Urinary bladder (tissue), 4 donors: ENCODE data around the gene ARHGAP42. TPM values are rescaled to one million over a fixed set of nuclear protein-coding genes. Genes with fewer than 3 reads are reported as not detected.
"Not testable (repeated sequence)": the region's sequence is repeated elsewhere in the genome, so short reads cannot be mapped to it uniquely, and the experiment has no call there.

Experiments
- DNase-seq: peaks from one replicate; pipeline ENCODE4 v3.0.0-alpha.2; 2015; ENCODE audit errors: extremely low spot score
- H3K27ac ChIP-seq: one replicate; pipeline ENCODE4 v1.5.1; 2013; ENCODE audit warnings: low read depth, mild to moderate bottlenecking, moderate library complexity
- H3K36me3 ChIP-seq: one replicate; pipeline ENCODE4 v1.6.1; 2013; ENCODE audit warnings: mild to moderate bottlenecking, moderate library complexity; ENCODE audit not compliant: insufficient read depth
- H3K4me1 ChIP-seq: one replicate; pipeline ENCODE4 v1.6.1; 2013; ENCODE audit warnings: mild to moderate bottlenecking, moderate library complexity; ENCODE audit not compliant: insufficient read depth
- H3K4me3 ChIP-seq: one replicate; pipeline ENCODE4 v1.5.1; 2013; ENCODE audit warnings: low read depth, low read length
- WGBS: extraction: QIAGEN DNeasy Blood & Tissue Kit; methylation state at CpG from one replicate; pipeline ENCODE4 v1.1.7; 2013; 5-methylcytosine and 5-hydroxymethylcytosine counted together
- polyA plus RNA-seq: library from polyadenylated mRNA; stranded (reverse); fragments of 200-250 nt; gene quantifications from one replicate; pipeline ENCODE4 v1.2.3, GENCODE V29; 2013
- total RNA-seq: library from RNA; depleted of rRNA; stranded (reverse); fragments of >200 nt; gene quantifications from one replicate; pipeline ENCODE4 v1.2.3, GENCODE V29; 2014
- donor health status: healthy with polysubstance abuse.
- donor health status: healthy.

The ARHGAP42 gene
- total and polyA plus RNA-seq, 2 donors: 3.0 to 51.6 TPM

GRCh38 chr11:100888836-100889235 lies 201.7 kb downstream of the ARHGAP42 start:
- no peak for DNase-seq
- WGBS: 70% methylated on average over 3 of the region's 3 CpGs
- H3K36me3 ChIP-seq: no peaks in the 10 kb centered on the region
- H3K27ac ChIP-seq: no peak overlapping the region
- H3K4me3 ChIP-seq: no peak overlapping the region
- H3K4me1 ChIP-seq: no peaks in the 10 kb centered on the region

- Histone ChIP-seq H3K4me1 (no peaks in the 10 kb centered on the region), H3K27ac (no peak overlapping the region), H3K4me3 (no peak overlapping the region), H3K36me3 (no peaks in the 10 kb centered on the region)
- 74% methylated on average over 2 of the region's 2 CpGs for WGBS
- no peak for DNase-seq
These were observed 202.7 kb downstream of the ARHGAP42 start for GRCh38 chr11:100889758-100890157.

DNA sequence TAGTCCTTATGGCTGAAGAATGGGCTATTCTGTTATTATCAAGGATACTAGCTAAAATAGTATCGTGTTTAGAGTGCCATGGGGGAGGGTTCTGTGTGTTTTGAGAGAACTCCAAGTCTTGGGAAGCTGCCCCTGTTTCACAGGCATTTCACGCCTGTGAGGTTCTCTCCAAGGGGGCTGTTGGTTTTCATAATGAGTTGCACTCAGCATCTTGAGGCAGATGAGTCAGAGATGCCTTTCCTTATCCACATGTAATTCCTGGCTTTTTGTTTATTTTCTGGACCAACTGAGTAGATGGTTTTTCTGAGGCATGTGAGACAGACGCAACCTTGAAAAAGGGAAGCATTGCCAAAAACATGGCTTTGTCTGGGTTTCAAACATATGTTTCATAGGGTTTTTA lies 203.7 kb downstream of the ARHGAP42 start:
- H3K27ac ChIP-seq: no peak overlapping the region
- DNase-seq: no peak
- H3K36me3 ChIP-seq: no peaks in the 10 kb centered on the region
- no peak overlapping the region for H3K4me3 ChIP-seq
- WGBS: 54% methylated on average over 3 of the region's 3 CpGs
- no peaks in the 10 kb centered on the region for H3K4me1 ChIP-seq

- no peak overlapping the region for H3K27ac ChIP-seq
- WGBS: 75% methylated on average over 1 of the region's 1 CpG
- no peaks in the 10 kb centered on the region for H3K36me3 ChIP-seq
- no peak for DNase-seq
- H3K4me1 ChIP-seq: no peaks in the 10 kb centered on the region
- no peak overlapping the region for H3K4me3 ChIP-seq
These were observed 205.8 kb downstream of the ARHGAP42 start for GRCh38 chr11:100892886-100893285.

DNA sequence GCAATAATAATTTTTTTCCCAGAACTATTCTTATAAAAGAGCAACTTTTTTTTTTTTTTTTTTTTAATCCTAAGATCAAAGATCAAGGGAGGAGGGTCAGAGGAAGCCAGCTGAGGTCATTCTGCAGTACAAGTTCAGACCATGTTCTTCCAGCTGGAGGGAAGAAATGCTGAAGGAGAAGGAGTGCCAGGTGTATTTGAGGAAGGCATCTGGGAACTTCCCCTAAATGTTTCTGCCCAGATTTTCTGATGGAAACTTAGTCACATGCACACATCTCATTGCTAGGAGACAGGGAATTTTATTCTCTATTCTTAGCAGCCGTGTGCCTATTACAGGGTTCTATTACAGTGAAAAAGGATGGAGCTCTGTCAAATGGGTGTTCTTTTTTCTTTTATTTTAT lies 208.4 kb downstream of the ARHGAP42 start:
- H3K4me1 ChIP-seq: no peaks in the 10 kb centered on the region
- no peak overlapping the region for H3K27ac ChIP-seq
- H3K4me3 ChIP-seq: no peak overlapping the region
- no peaks in the 10 kb centered on the region for H3K36me3 ChIP-seq
- no peak for DNase-seq
- WGBS: 84% methylated on average over 1 of the region's 1 CpG

DNA sequence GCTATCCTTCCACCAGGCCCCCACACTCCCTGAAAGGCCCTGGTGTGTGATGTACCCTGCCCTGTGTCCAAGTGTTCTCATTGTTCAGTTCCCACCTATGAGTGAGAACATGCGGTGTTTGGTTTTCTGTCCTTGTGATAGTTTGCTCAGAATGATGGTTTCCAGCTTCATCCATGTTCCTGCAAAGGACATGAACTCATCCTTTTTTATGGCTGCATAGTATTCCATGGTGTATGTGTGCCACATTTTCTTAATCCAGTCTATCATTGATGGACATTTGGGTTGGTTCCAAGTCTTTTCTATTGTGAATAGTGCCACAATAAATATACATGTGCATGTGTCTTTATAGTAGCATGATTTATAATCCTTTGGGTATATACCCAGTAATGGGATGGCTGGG lies 208.9 kb downstream of the ARHGAP42 start:
- not testable (repeated sequence) for H3K36me3 ChIP-seq, H3K4me3 ChIP-seq, H3K4me1 ChIP-seq, DNase-seq, H3K27ac ChIP-seq
- WGBS: 97% methylated on average over 1 of the region's 1 CpG

- H3K27ac ChIP-seq, H3K4me3 ChIP-seq, H3K36me3 ChIP-seq, H3K4me1 ChIP-seq, DNase-seq: not testable (repeated sequence)
- 79% methylated on average over 5 of the region's 5 CpGs for WGBS
These were observed 214.4 kb downstream of the ARHGAP42 start for GRCh38 chr11:100901471-100901870.

DNA sequence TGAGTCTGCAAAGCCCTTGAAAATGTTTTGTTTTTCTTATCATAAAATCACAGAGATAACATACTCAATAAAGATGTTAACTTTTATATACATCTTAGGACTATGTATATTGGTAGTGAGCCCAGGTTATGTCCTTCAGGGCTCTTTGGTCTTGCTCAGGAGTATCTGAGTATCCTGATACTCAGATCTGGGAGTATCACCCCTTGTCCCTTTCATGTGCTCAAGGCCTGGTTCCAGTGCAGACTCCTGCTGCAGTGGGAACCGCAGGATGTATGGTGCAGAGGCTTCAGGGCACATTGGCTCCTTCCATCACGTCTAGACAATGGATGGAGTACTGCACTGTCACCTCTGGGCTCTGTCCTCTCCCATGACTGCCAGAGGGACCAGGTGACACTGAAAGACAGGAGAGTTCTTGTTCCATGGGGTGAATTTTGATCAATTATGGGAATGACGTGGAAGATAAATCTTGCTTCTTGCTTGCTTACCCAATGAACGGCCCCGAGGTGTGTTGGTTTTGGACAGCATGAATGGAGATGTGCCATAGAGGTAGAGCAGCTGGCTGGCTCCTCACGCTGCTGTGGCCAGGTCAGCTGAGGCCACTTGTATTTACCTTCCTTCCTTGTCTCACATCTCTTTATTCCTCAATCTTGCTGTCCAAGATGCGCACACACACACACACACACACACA lies 215.5 kb downstream of the ARHGAP42 start:
- 77% methylated on average over 7 of the region's 7 CpGs for WGBS
- Histone ChIP-seq H3K27ac (no peak overlapping the region), H3K4me1 (no peaks in the 10 kb centered on the region), H3K4me3 (no peak overlapping the region), H3K36me3 (no peaks in the 10 kb centered on the region)
- no peak for DNase-seq

DNA sequence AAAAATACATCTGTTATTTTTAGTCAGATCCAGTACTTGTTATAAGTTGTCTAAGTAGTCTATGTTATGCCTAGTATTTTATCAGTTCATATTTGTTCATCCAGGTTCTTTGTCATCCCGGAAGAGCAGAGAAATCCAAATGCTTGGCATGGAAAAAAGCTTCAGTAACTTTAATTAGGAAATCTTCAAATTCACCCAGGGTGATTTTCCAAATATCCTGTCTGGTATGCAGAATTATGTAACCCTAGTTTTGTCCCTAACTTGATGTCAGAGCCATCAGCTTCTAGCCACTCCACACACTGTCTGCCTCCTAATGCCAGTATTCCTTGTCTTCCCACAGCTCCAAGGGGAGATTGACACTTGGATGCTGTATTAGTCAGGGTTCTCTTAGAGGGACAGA lies 216.2 kb downstream of the ARHGAP42 start:
- DNase-seq: no peak
- Histone ChIP-seq H3K36me3 (no peaks in the 10 kb centered on the region), H3K4me1 (no peaks in the 10 kb centered on the region), H3K4me3 (no peak overlapping the region), H3K27ac (no peak overlapping the region)
- 82% methylated on average over 1 of the region's 1 CpG for WGBS

DNA sequence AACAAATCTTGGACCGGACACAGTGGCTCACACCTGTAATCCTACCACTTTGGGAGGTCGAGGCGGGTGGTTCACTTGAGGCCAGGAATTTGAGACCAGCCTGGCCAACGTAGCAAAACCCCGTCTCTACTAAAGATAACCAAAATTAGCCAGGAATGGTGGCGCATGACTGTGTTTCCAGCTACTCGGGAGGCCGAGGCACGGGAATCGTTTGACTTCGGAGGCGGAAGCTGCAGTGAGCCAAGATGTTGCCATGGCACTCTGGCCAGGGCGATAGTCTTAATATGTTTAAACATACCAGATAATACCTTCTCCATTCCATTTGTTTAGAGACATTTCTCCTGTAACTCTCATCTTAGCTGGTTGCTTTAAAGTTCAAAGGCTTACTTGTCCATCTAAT lies 218.6 kb downstream of the ARHGAP42 start:
- no peak for DNase-seq
- WGBS: 92% methylated on average over 13 of the region's 13 CpGs
- no peaks in the 10 kb centered on the region for H3K4me1 ChIP-seq
- no peak overlapping the region for H3K27ac ChIP-seq
- no peak overlapping the region for H3K4me3 ChIP-seq
- no peaks in the 10 kb centered on the region for H3K36me3 ChIP-seq

DNA sequence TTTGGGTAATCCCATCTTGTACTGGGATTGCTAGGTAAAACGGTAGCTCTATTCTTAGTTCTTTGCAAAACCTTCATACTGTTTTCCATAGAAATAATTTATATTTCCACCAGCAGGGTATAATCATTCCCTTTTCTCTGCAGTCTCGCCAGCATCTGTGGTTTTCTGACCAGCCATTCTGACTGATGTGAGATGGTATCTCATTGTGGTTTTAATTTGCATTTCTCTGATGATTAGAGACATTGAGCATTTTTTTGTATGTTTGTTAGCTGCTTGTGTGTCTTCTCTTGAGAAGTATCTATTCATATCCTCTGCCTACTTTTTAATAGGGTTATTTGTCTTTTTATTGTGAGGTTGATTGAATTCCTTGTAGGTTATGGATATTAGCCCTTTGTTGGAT lies 221.7 kb downstream of the ARHGAP42 start:
- no peak for DNase-seq
- WGBS: 86% methylated on average over 2 of the region's 2 CpGs

DNA sequence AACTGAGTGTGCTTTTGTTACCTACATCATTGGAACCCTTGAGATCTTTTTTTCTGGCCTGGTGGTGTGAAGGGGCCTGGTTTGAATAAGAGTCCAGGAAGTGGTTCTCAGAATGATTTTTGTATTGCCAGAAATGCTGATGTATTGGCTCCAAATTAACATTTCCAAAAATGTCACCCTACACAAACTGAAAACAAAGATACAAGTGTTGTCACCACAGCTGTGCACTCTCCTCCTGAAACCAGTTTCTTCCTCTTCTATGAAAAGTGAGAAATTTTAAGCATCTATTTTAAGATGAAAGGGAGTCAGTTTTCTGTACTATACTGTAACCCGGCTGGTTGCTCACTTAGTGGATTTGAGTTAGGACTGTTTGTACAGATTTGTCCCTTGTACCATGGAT lies 223.7 kb downstream of the ARHGAP42 start:
- no peaks in the 10 kb centered on the region for H3K36me3 ChIP-seq
- H3K4me3 ChIP-seq: no peak overlapping the region
- no peak overlapping the region for H3K27ac ChIP-seq
- 94% methylated on average over 1 of the region's 1 CpG for WGBS
- H3K4me1 ChIP-seq: no peaks in the 10 kb centered on the region
- no peak for DNase-seq

More for the DNA sequence above, 221.7 kb downstream of the ARHGAP42 start:
- Histone ChIP-seq H3K36me3 (no peaks in the 10 kb centered on the region), H3K4me3 (no peak overlapping the region), H3K27ac (no peak overlapping the region), H3K4me1 (no peaks in the 10 kb centered on the region)

- Histone ChIP-seq H3K4me1 (no peaks in the 10 kb centered on the region), H3K4me3 (no peak overlapping the region), H3K36me3 (no peaks in the 10 kb centered on the region), H3K27ac (no peak overlapping the region)
- DNase-seq: no peak
- WGBS: 90% methylated on average over 6 of the region's 6 CpGs
These were observed 227.5 kb downstream of the ARHGAP42 start for GRCh38 chr11:100914415-100915110.
